KOPT-K1 (cell line): ENCODE measurements around the gene BNIPL.
A peak's percentile ranks its signal among the peaks of the same experiment; 100 is the strongest.

Source experiments
- H3K27ac ChIP-seq: fragments of 200-600 bp; sonication (generic); 2 replicates; pipeline ENCODE4 v1.5.1; 2016; ENCODE audit warnings: antibody characterized with exemption, mild to moderate bottlenecking, low read depth, low read length; ENCODE audit not compliant: poor library complexity, severe bottlenecking
- H3K36me3 ChIP-seq: fragments of 200-600 bp; sonication (generic); 2 replicates; pipeline ENCODE4 v1.5.1; 2017; ENCODE audit warnings: antibody characterized with exemption, mild to moderate bottlenecking, low read length, moderate library complexity; ENCODE audit not compliant: insufficient read depth
- H3K9me3 ChIP-seq: fragments of 200-600 bp; sonication (generic); 2 replicates; pipeline ENCODE4 v1.5.1; 2017; ENCODE audit warnings: antibody characterized with exemption, low read length, mild to moderate bottlenecking; ENCODE audit not compliant: insufficient read depth, poor library complexity, severe bottlenecking

BNIPL gene

DNA sequence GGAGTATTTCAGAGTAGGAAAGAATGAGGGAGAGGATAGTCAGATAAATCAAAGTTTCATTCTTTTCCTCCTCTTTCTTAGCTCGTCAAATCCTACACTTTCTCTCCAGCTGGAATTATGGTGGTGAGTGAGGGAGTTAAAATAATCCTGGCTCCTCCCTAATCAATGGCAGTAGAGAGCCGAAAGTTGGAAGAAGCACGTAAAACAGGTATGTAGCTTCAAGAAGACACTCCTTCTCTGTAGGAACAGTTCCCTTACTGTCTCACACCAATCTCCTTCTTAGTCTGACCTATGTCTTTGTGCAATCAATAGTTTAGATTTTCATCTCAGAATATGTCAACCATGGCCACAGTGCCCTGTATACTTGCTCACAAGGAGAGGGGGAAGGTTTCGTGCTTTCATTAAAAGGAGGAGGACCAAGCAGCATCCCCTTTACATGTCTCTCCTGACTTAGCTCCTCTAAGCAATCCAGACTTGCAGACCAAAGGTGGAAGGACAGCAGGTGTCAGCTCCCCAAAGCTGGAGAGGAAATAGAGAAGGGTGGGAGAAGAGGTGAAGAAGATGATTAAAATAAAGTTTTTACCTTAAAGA lies 30.6 kb upstream of the BNIPL start:
- H3K36me3 ChIP-seq: no peaks in the 10 kb centered on the region
- no peak overlapping the region for H3K27ac ChIP-seq
- H3K9me3 ChIP-seq: no peaks in the 10 kb centered on the region

DNA sequence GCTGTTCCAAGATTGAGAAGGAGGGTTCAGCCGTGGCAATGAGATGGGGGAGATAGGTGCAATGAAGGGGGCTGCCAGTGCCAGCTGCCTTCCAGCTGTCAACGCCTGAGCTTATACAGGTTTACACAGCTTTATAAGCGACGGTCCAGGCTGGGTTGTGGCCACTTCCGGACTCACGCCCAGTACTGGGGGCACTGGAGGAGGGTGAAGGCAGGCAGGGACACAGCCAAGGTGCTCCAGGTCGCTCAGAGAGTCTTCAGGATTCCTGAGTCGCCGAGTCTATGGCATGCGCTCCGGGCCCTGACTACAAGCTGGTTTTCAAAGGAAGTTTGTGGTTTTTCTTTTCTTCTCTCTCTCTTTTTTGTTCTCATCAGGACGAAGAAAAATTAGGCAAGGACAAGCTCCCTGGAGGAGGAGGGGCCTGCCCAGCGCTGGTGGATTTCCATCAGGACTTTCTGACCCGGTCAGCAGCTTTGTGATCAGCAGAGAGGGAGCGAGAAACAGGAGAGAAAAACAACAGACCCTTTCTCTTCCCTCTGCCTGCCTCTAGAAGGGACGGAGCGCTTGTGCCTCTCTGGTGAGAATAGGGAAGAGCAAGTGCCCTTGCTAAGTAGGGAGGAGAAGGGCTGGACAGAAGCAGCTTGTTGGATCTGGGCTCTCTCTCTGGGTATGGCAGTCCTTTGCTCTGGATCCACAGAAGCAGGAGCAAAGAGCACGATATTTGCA lies 29.9 kb upstream of the BNIPL start, which contains the start of gene MINDY1:
Gene MINDY1, minus strand, starts transcription at position 576 of the 726 bp plus-strand sequence. CDS start 4,285 bp downstream, outside the sequence.
- peak within 1 kb of the TSS; percentile 74 for H3K27ac ChIP-seq
- no peaks in the 10 kb centered on the region for H3K36me3 ChIP-seq
- H3K9me3 ChIP-seq: no peaks in the 10 kb centered on the region

DNA sequence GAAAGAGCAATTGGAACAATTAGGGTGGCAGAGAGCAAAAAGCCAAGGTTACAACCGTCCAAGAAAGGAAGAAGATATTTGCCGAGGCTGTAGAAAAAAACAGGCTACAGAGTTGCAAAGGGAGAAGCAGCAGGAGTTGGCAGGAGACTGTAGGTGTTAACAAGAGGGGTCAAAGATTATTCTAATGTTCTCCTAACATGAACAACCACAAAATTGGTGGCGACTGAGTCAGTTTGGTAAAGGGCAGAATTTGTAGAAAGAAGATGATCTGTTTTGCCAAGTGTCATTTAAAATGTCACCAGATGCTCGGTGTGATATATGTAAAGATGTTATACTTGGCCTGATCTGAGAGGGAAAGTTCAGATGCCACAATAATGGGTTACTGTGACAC lies 28.5 kb upstream of the BNIPL start:
- peak overlapping the region; percentile 74 for H3K27ac ChIP-seq
- no peaks in the 10 kb centered on the region for H3K9me3 ChIP-seq
- H3K36me3 ChIP-seq: 0 out of 2 replicates have a peak, but pooled peaks cover 3% of the 10 kb centered on the region

DNA sequence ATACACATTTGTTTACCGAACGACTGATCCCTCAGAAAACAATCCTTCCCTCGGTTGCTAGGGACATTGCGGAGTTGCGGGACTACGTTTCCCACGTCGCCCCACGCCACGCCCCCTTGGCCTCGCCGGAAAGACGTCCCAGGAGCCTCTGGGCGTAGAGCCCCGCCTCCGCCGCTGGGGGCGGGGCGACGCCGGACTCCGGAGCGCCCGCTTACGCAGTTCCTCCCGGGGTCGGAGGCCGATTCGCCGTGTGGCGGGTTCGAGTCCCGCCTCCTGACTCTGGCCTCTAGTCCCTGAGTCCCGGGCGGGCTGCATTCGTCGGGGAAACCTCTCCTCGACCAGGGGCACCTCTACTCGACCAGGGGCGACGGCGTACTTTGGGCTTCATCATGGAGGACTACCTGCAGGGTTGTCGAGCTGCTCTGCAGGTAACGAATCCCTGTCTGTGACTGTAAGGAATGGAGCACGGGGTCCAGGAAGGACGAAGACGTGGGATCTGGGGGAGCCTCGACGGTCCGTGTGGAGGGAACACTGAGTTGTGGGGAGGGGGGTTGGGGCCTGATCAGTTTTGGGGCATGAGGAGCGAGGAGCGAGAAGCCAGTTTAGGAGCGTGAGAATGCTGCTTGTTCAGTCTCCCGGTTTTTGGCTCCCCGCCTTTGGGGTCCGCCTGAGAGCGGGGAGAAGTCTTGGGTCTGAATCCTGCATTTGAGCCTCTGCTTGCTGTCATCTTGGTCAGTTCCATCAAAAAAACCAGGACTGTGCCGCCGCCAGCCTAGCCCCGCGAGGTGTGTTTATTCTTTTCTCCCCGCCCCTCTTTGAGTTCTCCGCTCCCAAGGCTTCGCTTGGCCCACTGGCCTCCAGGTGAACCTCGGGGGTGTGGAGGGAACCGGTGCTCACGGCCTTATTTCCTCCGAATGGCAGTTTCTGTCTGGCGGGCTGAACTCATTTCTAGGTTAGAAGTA lies 27.9 kb upstream of the BNIPL start, which contains the start of gene PRUNE1:
Gene PRUNE1, plus strand, starts transcription at position 206 of the 962 bp plus-strand sequence. Its CDS starts 184 bp downstream, at position 390.
- H3K36me3 ChIP-seq: 0 out of 2 replicates have a peak, but pooled peaks cover 3% of the 10 kb centered on the region
- H3K9me3 ChIP-seq: no peaks in the 10 kb centered on the region
- peak within 1 kb of the TSS; percentile 74 for H3K27ac ChIP-seq

DNA sequence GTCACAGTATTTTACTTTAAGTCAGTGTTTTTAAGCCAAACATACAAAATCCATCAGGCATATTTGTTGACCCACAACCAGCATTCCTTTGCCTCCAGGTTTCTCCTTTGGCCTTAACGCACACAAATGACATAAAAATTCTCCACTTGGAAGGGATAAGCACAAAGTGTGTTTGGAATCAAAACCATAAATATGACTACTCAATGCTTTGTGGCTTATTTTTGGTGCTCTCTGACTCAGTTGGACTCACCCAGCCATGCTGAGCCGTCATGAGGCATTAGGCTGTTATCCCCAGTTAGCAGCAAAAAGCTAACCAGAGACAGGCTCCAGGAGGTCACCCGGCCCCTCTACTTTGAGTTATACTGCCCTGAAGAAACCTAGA lies 27.2 kb upstream of the BNIPL start:
- H3K36me3 ChIP-seq: 0 out of 2 replicates have a peak, but pooled peaks cover 3% of the 10 kb centered on the region
- H3K27ac ChIP-seq: peak overlapping the region; percentile 74
- H3K9me3 ChIP-seq: no peaks in the 10 kb centered on the region

DNA sequence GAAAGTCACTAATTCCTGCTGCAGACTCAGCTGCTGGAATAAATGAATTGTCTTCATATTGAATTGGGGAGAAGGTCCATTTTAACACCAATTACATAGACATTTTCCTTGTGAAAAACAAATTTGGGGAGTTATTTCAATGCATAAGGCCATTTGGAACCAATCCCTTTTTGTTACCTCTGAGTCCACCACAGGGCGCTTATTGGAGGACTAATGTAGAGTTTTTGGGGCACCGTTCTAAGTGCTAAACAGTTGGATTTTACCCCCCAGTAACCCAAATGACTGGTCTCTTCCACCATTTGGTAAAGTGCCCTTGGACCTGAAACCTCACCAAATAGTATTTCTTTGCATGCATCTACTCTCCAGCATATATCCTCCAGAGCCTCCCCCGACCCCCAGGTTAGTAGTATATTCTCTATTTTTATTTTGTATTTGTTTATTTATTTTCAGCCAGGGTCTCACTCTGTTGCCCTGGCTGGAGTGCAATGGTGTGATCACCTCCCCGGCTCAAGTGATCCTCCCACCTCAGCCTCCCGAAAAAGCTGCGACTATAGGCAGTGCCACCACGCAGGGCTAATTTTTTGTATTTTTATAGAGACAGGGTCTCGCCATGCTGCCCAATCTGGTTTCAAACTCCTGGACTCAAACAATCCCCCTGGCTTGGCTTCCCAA lies 26.6 kb upstream of the BNIPL start:
- Histone ChIP-seq H3K27ac (no peak overlapping the region), H3K36me3 (0 out of 2 replicates have a peak, but pooled peaks cover 3% of the 10 kb centered on the region), H3K9me3 (no peaks in the 10 kb centered on the region)

DNA sequence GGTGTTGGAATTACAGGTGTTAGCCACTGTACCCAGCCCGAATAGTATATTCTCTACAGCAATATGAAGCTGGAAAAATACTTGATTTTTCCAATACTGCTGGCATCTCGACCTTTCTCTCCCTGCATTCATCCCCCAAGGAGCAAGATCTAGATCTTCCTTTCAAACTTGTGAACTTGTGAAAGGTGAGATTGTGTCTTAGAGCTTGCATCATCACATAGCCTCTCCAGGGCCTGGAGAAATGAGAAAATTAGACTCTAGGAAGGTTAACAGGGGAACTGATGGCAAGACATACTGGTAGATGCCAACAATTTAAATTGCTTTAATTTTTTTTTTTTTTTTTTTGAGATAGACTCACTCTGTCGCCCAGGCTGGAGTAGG lies 26.1 kb upstream of the BNIPL start:
- H3K36me3 ChIP-seq: 0 out of 2 replicates have a peak, but pooled peaks cover 3% of the 10 kb centered on the region
- no peak overlapping the region for H3K27ac ChIP-seq
- H3K9me3 ChIP-seq: no peaks in the 10 kb centered on the region

DNA sequence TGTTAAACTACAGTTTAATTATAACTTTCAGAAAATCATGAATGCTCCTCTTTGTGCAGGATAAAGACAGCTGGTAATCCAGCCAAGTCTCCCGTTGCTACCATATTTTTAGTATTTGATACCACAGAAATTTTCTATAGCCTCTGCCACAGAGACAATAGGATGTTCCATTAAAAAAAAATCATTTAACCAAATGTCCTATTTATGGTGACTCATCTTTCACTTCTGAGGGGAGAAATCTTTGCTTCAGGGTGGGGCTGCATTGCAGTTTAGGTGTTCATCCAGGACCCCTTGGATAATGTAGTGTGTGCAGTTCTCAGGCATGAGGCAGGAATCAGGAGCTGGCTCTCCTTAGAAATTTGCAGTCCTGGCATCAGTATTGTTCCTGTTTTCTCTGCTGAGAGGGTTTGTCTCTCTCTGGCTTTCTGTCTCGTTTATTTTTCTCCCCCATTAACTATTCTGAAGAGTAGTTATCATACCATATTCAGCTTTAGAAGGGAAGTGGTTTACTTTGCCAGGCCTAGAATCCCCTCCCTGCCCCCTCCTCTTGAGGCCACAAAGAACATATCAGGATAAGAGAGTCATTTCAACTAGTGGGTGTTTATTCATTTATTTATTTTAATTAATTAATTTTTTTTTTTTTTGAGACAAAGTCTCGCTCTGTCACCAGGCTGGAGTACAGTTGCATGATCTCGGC lies 25.1 kb upstream of the BNIPL start:
- H3K9me3 ChIP-seq: no peaks in the 10 kb centered on the region
- peak overlapping the region; percentile 11 for H3K27ac ChIP-seq
- H3K36me3 ChIP-seq: 0 out of 2 replicates have a peak, but pooled peaks cover 3% of the 10 kb centered on the region

DNA sequence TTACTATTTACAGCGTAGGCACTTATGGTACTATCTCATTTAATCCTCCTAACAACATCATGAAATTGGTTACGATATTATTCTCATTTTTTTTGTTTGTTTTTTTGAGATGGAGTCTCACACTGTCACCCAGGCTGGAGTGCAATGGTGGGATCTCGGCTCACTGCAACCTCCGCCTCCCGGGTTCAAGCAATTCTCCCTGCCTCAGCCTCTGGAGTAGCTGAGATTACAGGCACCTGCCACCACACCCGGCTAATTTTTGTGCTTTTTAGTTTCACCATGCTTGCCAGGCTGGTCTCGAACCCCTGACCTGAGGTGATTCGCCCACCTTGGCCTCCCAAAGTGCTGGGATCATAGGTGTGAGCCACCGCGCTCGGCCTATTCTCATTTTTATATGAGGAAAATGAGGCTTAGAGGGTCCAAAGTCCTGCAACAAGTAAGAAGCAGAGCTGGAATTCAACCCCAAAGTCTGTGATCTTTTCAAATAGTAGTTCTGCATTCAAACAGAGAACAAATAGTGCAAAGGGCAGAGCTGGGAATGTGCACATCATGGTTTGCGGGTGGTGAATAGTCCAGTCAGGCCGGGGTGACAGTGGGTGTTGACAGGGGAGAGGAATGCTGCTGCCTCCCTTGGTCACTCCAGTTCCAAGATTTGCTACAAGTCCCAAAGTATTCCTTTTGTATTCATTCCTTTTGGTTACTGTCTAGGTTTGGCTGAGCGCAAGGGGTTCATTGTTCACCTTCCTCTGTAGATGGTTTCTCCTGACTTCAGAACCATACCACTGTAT lies 23.5 kb upstream of the BNIPL start:
- Histone ChIP-seq H3K36me3 (peaks cover 3% of the 10 kb centered on the region; the same call in 1 of the 2 replicates), H3K27ac (no peak overlapping the region)

DNA sequence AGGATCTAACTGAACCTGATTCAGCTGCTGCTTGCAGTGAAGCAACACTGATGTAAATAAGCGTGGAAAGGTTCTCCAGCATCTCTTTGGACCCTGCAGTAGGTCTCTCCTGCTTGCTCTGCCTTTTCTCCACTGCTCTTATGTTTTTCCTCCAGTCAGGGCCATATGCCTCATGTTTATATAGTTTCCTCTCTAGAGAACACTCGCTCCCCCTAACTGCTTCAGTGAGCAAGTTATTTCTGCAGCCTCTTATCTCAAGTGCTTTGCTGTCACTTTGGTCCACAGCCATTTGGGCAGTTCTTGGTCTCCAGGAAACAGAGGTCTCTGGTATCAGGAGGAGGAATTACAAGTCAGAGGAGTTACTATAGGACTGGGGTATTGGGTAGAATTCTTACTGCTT lies 22.9 kb upstream of the BNIPL start:
- Histone ChIP-seq H3K36me3 (peaks cover 10% of the 10 kb centered on the region; the same call in 1 of the 2 replicates), H3K27ac (no peak overlapping the region), H3K9me3 (no peaks in the 10 kb centered on the region)

More for the DNA sequence above, 23.5 kb upstream of the BNIPL start:
- no peaks in the 10 kb centered on the region for H3K9me3 ChIP-seq

DNA sequence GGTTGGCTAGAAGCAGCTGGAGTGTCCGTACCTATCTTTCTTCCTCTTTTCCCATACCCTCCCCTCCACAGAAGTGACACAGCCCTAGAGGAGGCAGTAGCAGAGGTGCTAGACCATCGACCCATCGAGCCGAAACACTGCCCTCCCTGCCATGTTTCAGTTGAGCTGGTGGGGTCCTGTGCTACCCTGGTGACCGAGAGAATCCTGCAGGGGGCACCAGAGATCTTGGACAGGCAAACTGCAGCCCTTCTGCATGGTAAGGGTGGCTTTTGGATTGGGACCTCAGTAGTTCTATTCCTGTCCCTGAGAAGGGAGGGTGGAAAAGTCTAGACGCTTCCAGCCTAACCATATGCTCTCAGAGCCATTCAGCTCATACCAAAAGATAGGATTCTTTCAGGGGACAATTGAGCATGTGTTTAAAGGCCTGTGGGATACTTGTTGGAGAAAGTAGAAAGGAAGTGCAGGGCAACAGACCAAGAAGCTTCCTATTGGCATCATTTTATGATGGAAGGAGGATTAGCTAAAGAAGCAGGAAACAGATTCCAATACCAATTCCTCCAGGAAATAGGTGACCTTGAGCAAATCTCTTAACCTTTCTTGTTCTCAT lies 11.7 kb upstream of the BNIPL start:
- H3K36me3 ChIP-seq: peaks cover 50% of the 10 kb centered on the region
- no peaks in the 10 kb centered on the region for H3K9me3 ChIP-seq
- no peak overlapping the region for H3K27ac ChIP-seq

DNA sequence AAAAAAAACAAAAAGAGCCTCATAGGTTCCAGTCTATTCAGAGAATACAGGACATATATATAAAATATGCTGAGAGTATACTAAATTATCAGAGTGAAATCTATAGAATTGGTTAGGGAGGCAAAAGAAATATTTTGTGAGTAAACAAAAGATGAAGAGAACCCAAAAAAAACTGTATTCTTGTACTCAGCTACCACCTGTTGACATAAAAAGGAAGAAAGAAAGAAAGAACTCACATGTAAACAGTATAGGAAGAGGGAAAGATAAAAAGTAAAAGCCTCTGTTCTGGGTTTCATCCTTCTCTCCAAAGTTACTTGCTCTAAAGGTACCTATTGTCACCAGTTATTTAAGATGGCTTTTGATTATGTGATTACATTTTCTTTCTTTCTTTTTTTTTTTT lies 9.9 kb upstream of the BNIPL start:
- H3K27ac ChIP-seq: no peak overlapping the region

DNA sequence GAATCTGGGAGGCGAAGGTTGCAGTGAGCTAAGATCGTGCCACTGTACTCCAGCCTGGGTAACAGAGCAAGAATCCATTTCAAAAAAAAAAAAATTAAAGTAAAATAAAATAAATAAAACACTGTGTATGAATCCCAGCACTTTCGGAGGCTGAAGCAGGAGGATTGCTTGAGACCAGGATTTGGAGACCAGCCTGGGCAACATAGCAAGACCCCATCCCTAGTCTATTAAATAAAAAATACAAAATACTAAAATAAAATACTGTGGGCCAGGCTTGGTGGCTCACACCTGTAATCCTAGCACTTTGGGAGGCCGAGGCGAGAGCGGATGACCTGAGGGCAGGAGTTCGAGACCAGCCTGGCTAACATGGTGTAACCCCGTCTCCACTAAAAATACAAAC lies 4.2 kb upstream of the BNIPL start:
- Histone ChIP-seq H3K9me3 (no peaks in the 10 kb centered on the region), H3K36me3 (peaks cover 63% of the 10 kb centered on the region), H3K27ac (no peak overlapping the region)

More for the DNA sequence above, 9.9 kb upstream of the BNIPL start:
- H3K36me3 ChIP-seq: peaks cover 68% of the 10 kb centered on the region
- H3K9me3 ChIP-seq: no peaks in the 10 kb centered on the region
